LNCAP (cell line): Measurements from ENCODE around the gene TOM1L1.

Source experiments
- CTCF ChIP-seq: fragments of 450-650 bp; IDR thresholded peaks from 2 replicates; pipeline ENCODE4 v1.5.1; 2017; ENCODE audit warnings: mild to moderate bottlenecking

The TOM1L1 gene

GRCh38 chr17:54909766-54910165 lies 9.1 kb downstream of the TOM1L1 start:
- TF ChIP-seq CTCF: no peak

- no peak for TF ChIP-seq CTCF
These were observed 16.1 kb downstream of the TOM1L1 start for GRCh38 chr17:54916721-54917120.

- TF ChIP-seq CTCF: no peak
These were observed 18.8 kb downstream of the TOM1L1 start for GRCh38 chr17:54919425-54919824.

- TF ChIP-seq CTCF: no peak
These were observed 20.2 kb downstream of the TOM1L1 start for GRCh38 chr17:54920819-54921218.

GRCh38 chr17:54924405-54924804 lies 23.8 kb downstream of the TOM1L1 start:
- no peak for TF ChIP-seq CTCF

- no peak for TF ChIP-seq CTCF
These were observed 26.9 kb downstream of the TOM1L1 start for GRCh38 chr17:54927525-54927924.

- no peak for TF ChIP-seq CTCF
These were observed 32.1 kb downstream of the TOM1L1 start for GRCh38 chr17:54932711-54933110.

- no peak for TF ChIP-seq CTCF
These were observed 33.3 kb downstream of the TOM1L1 start for GRCh38 chr17:54933921-54934320.
